DOHH2 (cell line): Measurements from ENCODE around the gene RNPEPL1.
A peak's percentile ranks its signal among the peaks of the same experiment; 100 is the strongest.

Source experiments
- H3F3A ChIP-seq: fragments of 200-600 bp; sonication (generic), shearing (Covaris generic); 2 replicates; pipeline ENCODE4 v1.6.0; 2016; ENCODE audit warnings: antibody characterized with exemption, mild to moderate bottlenecking; ENCODE audit not compliant: control insufficient read depth, insufficient read depth
- H3K27ac ChIP-seq: fragments of 200-600 bp; sonication (generic); 2 replicates; pipeline ENCODE4 v1.5.1; 2014; ENCODE audit warnings: low read depth, mild to moderate bottlenecking, low read length, moderate library complexity
- H3K27me3 ChIP-seq: fragments of 200-600 bp; sonication (generic); 2 replicates; pipeline ENCODE4 v1.6.1; 2014; ENCODE audit warnings: mild to moderate bottlenecking, low read length, mixed read lengths; ENCODE audit not compliant: control insufficient read depth
- H3K36me3 ChIP-seq: fragments of 200-600 bp; sonication (generic); 2 replicates; pipeline ENCODE4 v1.6.1; 2014; ENCODE audit warnings: mild to moderate bottlenecking, low read length, moderate library complexity, mixed read lengths; ENCODE audit not compliant: control insufficient read depth
- H3K4me1 ChIP-seq: fragments of 200-600 bp; sonication (generic); 2 replicates; pipeline ENCODE4 v1.6.1; 2014; ENCODE audit warnings: mild to moderate bottlenecking, low read length, mixed read lengths; ENCODE audit not compliant: control insufficient read depth
- H3K4me2 ChIP-seq: fragments of 200-600 bp; sonication (generic); 2 replicates; pipeline ENCODE4 v1.6.0; 2014; ENCODE audit warnings: mild to moderate bottlenecking, low read length, moderate library complexity
- H3K4me3 ChIP-seq: fragments of 200-600 bp; sonication (generic); 2 replicates; pipeline ENCODE4 v1.5.1; 2014; ENCODE audit warnings: mild to moderate bottlenecking, low read length, mixed read lengths
- H3K79me2 ChIP-seq: fragments of 200-600 bp; sonication (generic); 2 replicates; pipeline ENCODE4 v1.6.1; 2014; ENCODE audit warnings: mild to moderate bottlenecking, low read length, mixed read lengths; ENCODE audit not compliant: control insufficient read depth
- H3K9me2 ChIP-seq: fragments of 200-600 bp; sonication (generic); replicated peaks from 2 replicates; pipeline ENCODE4 v1.6.1; 2014; ENCODE audit warnings: mild to moderate bottlenecking, low read length, mixed read lengths; ENCODE audit not compliant: control insufficient read depth
- H3K9me3 ChIP-seq: fragments of 200-600 bp; sonication (generic); 2 replicates; pipeline ENCODE4 v1.6.1; 2014; ENCODE audit warnings: antibody characterized with exemption, low read length, mixed read lengths; ENCODE audit not compliant: control insufficient read depth, insufficient read depth
- H4K20me1 ChIP-seq: fragments of 200-600 bp; sonication (generic); 2 replicates; pipeline ENCODE4 v1.6.0; 2014; ENCODE audit warnings: low read depth, mild to moderate bottlenecking, antibody characterized with exemption, low read length, moderate library complexity; ENCODE audit not compliant: control insufficient read depth, insufficient read depth
- EZH2phosphoT487 ChIP-seq: fragments of 200-600 bp; sonication (generic); IDR thresholded peaks from 2 replicates; pipeline ENCODE4 v1.6.1; 2017; ENCODE audit warnings: borderline replicate concordance, mild to moderate bottlenecking, antibody characterized with exemption, low read length, moderate library complexity, mixed read lengths
- TF ChIP-seq, protein P1 (sequence below): fragments of 200-600 bp; sonication (generic); IDR thresholded peaks from one replicate; pipeline ENCODE4 v1.5.1; 2014; ENCODE audit warnings: antibody characterized with exemption, mild to moderate bottlenecking, low read depth, low read length; ENCODE audit not compliant: poor library complexity, severe bottlenecking

RNPEPL1 gene, protein sequence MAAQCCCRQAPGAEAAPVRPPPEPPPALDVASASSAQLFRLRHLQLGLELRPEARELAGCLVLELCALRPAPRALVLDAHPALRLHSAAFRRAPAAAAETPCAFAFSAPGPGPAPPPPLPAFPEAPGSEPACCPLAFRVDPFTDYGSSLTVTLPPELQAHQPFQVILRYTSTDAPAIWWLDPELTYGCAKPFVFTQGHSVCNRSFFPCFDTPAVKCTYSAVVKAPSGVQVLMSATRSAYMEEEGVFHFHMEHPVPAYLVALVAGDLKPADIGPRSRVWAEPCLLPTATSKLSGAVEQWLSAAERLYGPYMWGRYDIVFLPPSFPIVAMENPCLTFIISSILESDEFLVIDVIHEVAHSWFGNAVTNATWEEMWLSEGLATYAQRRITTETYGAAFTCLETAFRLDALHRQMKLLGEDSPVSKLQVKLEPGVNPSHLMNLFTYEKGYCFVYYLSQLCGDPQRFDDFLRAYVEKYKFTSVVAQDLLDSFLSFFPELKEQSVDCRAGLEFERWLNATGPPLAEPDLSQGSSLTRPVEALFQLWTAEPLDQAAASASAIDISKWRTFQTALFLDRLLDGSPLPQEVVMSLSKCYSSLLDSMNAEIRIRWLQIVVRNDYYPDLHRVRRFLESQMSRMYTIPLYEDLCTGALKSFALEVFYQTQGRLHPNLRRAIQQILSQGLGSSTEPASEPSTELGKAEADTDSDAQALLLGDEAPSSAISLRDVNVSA

DNA sequence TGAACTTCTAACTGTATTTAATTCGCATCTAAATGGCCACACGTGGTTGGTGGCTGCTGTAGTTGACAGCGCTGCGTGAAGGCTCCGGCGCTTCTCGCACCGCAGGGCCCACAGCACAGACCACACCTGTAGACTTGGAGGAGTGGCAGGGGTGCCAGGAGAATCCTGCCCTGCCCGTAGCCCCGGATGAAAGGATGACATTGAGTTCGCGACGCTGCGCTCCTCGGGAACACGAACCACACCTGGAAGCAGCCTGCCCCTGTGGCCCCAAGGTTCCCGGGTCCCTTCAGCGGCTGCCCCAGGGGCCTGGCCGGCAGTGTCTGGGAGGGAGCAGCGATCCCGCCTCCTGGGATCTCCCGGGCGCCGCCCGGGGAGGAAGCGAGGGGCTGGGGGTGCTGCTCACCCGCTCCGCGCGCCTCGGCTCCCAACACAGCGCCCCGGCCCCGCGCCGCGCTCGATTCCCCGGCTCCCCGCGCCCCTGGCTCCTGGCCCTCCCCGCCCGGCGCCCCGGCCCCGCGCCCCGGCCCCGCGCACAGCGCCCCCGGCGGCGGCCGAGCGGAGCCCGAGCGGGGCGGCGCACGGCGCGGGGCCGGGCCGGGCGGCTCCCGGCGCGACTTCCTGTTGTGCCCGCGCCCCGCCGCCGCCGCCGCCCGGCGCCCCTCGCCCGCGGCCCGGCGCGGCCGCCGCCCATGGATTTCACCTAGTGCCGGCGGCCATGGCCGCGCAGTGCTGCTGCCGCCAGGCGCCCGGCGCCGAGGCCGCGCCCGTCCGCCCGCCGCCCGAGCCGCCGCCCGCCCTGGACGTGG is at the start of gene RNPEPL1:
Gene RNPEPL1, plus strand, starts transcription at position 613 of the 806 bp plus-strand sequence. Its CDS starts 103 bp downstream, at position 716.
- peak within 1 kb of the TSS; percentile 78 for H3K27ac ChIP-seq
- H3K9me2 ChIP-seq = no peaks in the 10 kb centered on the region
- peaks cover 5% of the 10 kb centered on the region for H4K20me1 ChIP-seq
- H3K79me2 ChIP-seq = peaks cover 79% of the 10 kb centered on the region
- no peaks in the 10 kb centered on the region for H3K9me3 ChIP-seq
- H3K4me1 ChIP-seq = peaks cover 53% of the 10 kb centered on the region
- H3K36me3 ChIP-seq = peaks cover 26% of the 10 kb centered on the region
- no peak for TF ChIP-seq EZH2phosphoT487
- TF ChIP-seq, protein P1, sequence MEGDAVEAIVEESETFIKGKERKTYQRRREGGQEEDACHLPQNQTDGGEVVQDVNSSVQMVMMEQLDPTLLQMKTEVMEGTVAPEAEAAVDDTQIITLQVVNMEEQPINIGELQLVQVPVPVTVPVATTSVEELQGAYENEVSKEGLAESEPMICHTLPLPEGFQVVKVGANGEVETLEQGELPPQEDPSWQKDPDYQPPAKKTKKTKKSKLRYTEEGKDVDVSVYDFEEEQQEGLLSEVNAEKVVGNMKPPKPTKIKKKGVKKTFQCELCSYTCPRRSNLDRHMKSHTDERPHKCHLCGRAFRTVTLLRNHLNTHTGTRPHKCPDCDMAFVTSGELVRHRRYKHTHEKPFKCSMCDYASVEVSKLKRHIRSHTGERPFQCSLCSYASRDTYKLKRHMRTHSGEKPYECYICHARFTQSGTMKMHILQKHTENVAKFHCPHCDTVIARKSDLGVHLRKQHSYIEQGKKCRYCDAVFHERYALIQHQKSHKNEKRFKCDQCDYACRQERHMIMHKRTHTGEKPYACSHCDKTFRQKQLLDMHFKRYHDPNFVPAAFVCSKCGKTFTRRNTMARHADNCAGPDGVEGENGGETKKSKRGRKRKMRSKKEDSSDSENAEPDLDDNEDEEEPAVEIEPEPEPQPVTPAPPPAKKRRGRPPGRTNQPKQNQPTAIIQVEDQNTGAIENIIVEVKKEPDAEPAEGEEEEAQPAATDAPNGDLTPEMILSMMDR = peak; percentile 15
- H3K27me3 ChIP-seq = no peaks in the 10 kb centered on the region
- H3F3A ChIP-seq = peaks cover 19% of the 10 kb centered on the region
- H3K4me3 ChIP-seq = peak within 1 kb of the TSS; percentile 97
- H3K4me2 ChIP-seq = peak within 1 kb of the TSS; percentile 100

DNA sequence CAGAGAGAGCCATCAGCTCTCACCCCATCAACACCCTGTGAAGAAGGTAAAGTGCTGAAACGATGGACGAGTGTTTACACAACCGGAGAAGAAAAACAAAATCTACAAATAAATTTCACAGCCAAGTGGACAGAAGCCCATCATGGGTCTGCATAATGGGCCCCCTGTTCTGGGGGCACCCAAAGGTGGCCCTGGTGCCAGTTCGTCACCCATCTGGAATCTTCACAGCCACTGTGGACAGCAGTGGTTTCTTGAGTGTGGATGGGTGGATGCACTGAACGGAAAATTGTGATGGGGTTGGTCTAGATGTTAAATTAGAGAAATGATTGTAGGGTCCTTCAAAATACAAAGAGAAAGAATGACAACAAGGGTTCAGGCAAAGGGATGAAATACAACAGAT is 49.3 kb upstream of the RNPEPL1 start:
- H3K36me3 ChIP-seq = peaks cover 24% of the 10 kb centered on the region
- H3K79me2 ChIP-seq = no peaks in the 10 kb centered on the region
- H3K9me2 ChIP-seq = no peaks in the 10 kb centered on the region
- no peak overlapping the region for H3K4me2 ChIP-seq
- peaks cover 18% of the 10 kb centered on the region; the same call in 1 of the 2 replicates for H3K9me3 ChIP-seq
- no peaks in the 10 kb centered on the region for H3K27me3 ChIP-seq
- H3F3A ChIP-seq = no peaks in the 10 kb centered on the region
- TF ChIP-seq, protein P1 = no peak
- TF ChIP-seq EZH2phosphoT487 = no peak
- no peaks in the 10 kb centered on the region for H4K20me1 ChIP-seq
- H3K4me3 ChIP-seq = no peak overlapping the region
- H3K27ac ChIP-seq = no peak overlapping the region
- H3K4me1 ChIP-seq = peaks cover 8% of the 10 kb centered on the region

DNA sequence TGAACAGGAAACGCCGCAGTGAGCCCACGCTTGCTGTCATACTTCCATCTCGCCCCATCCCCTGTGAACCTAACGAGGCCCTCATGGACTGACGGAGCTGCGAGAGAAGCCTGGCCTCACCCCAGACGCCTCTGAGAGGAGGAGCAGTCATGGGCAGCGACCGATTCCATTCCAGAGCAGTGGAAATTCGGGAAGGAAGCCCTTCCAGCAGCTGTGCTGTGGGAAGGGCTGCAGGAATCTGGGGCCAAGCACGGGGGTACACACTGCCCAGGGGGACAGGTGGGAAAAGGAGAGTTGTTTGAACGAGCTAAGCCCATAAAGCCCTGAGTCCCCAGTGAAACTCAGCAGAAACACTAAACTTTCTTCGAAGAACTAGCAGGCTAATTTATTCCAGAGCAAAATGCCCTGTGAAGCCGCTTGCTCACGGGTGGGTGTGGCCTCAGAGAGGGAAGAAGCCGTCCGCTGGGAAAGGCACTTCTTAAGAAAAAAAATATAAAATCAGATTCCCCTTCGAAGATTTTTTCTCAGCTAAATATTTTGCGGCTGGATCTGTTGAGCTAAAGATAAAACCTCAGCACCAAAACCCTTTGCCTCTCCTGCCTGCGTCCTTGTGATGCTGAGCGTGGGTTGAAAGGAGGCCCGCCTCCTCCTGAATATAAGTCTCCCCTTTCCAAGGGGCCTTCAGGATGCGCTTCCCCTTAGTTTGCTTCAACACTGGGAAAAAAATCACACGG is 48.7 kb upstream of the RNPEPL1 start:
- Histone ChIP-seq H3K9me3 (peaks cover 22% of the 10 kb centered on the region; the same call in 1 of the 2 replicates), H3K4me1 (peaks cover 2% of the 10 kb centered on the region), H3K79me2 (no peaks in the 10 kb centered on the region), H3K27ac (no peak overlapping the region), H3K4me2 (no peak overlapping the region), H3K9me2 (no peaks in the 10 kb centered on the region), H3K4me3 (no peak overlapping the region), H3K27me3 (no peaks in the 10 kb centered on the region), H4K20me1 (no peaks in the 10 kb centered on the region), H3F3A (no peaks in the 10 kb centered on the region), H3K36me3 (peaks cover 30% of the 10 kb centered on the region)
- TF ChIP-seq, protein P1 = no peak
- no peak for TF ChIP-seq EZH2phosphoT487
